ENCODE data around the gene PRAMEF12. TPM values are rescaled to one million over a fixed set of nuclear protein-coding genes. Genes with fewer than 3 reads are reported as not detected.
A peak's percentile ranks its signal among the peaks of the same experiment; 100 is the strongest.
"Not testable (repeated sequence)": the region's sequence is repeated elsewhere in the genome, so short reads cannot be mapped to it uniquely, and the experiment has no call there.

Gene PRAMEF12
- total RNA-seq, 1 donor from 2014 or later: not detected

DNA sequence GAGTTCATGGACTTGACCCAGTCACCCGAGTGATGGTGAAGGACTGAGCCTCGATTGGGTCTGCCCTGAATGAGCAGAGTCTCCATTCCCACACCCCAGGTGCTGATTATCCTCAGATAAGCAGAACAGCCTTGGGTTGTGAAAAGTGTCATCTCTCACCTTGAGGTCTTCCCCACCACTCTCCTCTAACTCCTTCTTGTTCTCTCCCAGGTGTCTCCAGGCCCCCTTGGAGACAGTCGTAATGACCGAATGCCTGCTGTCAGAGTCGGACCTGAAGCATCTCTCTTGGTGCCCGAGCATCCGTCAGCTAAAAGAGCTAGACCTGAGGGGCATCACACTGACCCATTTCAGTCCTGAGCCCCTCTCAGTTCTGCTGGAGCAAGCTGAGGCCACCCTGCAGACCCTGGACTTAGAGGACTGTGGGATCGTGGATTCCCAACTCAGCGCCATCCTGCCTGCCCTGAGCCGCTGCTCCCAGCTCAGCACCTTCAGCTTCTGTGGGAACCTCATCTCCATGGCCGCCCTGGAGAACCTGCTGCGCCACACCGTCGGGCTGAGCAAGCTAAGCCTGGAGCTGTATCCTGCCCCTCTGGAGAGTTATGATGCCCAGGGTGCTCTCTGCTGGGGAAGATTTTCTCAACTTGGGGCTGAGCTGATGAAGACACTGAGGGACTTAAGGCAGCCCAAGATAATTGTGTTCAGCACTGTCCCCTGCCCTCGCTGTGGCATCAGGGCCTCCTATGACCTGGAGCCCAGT is 3.4 kb downstream of the PRAMEF12 start:
- no peak for DNase-seq (ENCODE audit: low spot score in 2 of 2, unreplicated experiment in 2 of 2)
- Mint-ChIP-seq H3K4me1 (no peaks in the 10 kb centered on the region), H3K9me3 (peaks cover 14% of the 10 kb centered on the region), H3K27ac (no peak overlapping the region), H3K4me3 (no peak overlapping the region), H3K36me3 (no peaks in the 10 kb centered on the region), H3K27me3 (ENCODE audit: low read depth) (no peaks in the 10 kb centered on the region)
- no peak for TF ChIP-seq CTCF (IDR thresholded peaks at IDR 0.05; ENCODE audit: unreplicated experiment)

- no peaks in the 10 kb centered on the region for H3K36me3 Mint-ChIP-seq
- no peaks in the 10 kb centered on the region for H3K27me3 Mint-ChIP-seq (ENCODE audit: low read depth)
- no peak for DNase-seq (ENCODE audit: low spot score in 2 of 2, unreplicated experiment in 2 of 2)
- no peak for TF ChIP-seq CTCF (IDR thresholded peaks at IDR 0.05; ENCODE audit: unreplicated experiment)
- H3K4me1 Mint-ChIP-seq: no peaks in the 10 kb centered on the region
- no peak overlapping the region for H3K4me3 Mint-ChIP-seq
- H3K27ac Mint-ChIP-seq: no peak overlapping the region
- H3K9me3 Mint-ChIP-seq: peaks cover 12% of the 10 kb centered on the region
Measured at GRCh38 chr1:12778061-12778460, 4.5 kb downstream of the PRAMEF12 start.

DNA sequence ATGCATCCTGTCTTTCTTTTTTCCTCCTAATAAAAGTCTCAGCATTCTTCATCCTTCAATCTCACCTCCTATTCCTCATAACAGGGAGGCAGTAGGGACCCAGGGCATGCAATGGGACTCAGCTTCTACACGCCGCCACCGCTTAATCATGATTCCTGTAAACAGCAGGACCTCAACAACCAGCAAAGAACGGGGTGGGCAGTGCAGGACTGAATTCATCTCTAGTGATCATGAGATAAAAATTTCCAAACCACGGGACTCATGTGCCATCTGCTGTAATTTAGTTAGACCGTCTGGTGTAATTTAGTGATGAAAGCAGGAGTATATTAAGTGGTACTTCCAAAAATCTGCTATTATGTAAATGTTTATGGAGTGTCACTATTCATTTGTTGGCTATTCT is 5.4 kb downstream of the PRAMEF12 start:
- Mint-ChIP-seq H3K27me3 (ENCODE audit: low read depth) (no peaks in the 10 kb centered on the region), H3K4me1 (no peaks in the 10 kb centered on the region), H3K27ac (no peak overlapping the region), H3K9me3 (peaks cover 7% of the 10 kb centered on the region), H3K4me3 (no peak overlapping the region), H3K36me3 (no peaks in the 10 kb centered on the region)
- no peak for TF ChIP-seq CTCF (IDR thresholded peaks at IDR 0.05; ENCODE audit: unreplicated experiment)
- DNase-seq (ENCODE audit: low spot score in 2 of 2, unreplicated experiment in 2 of 2): no peak

- H3K4me1 Mint-ChIP-seq; H3K27ac Mint-ChIP-seq; H3K36me3 Mint-ChIP-seq; DNase-seq (ENCODE audit: low spot score in 2 of 2, unreplicated experiment in 2 of 2); H3K27me3 Mint-ChIP-seq (ENCODE audit: low read depth); H3K4me3 Mint-ChIP-seq: not testable (repeated sequence)
- H3K9me3 Mint-ChIP-seq: peaks cover 16% of the 10 kb centered on the region
Measured at GRCh38 chr1:12781488-12781887, 8.0 kb downstream of the PRAMEF12 start.

- peaks cover 16% of the 10 kb centered on the region for H3K9me3 Mint-ChIP-seq
- not testable (repeated sequence) for H3K4me3 Mint-ChIP-seq; H3K27me3 Mint-ChIP-seq (ENCODE audit: low read depth); DNase-seq (ENCODE audit: low spot score in 2 of 2, unreplicated experiment in 2 of 2); H3K27ac Mint-ChIP-seq; H3K4me1 Mint-ChIP-seq; H3K36me3 Mint-ChIP-seq
- TF ChIP-seq CTCF (IDR thresholded peaks at IDR 0.05; ENCODE audit: unreplicated experiment): peak; percentile 35
Measured at GRCh38 chr1:12783783-12784182, 10.2 kb downstream of the PRAMEF12 start.

- DNase-seq (ENCODE audit: low spot score in 2 of 2, unreplicated experiment in 2 of 2); H3K4me3 Mint-ChIP-seq; H3K27ac Mint-ChIP-seq; H3K36me3 Mint-ChIP-seq; H3K27me3 Mint-ChIP-seq (ENCODE audit: low read depth); H3K4me1 Mint-ChIP-seq: not testable (repeated sequence)
- peaks cover 16% of the 10 kb centered on the region for H3K9me3 Mint-ChIP-seq
Measured at GRCh38 chr1:12784729-12785128, 11.2 kb downstream of the PRAMEF12 start.

GRCh38 chr1:12791097-12791496 is 17.6 kb downstream of the PRAMEF12 start, which contains the start of gene PRAMEF1:
Gene PRAMEF1, plus strand, starts transcription at chr1:12791397. Its CDS starts 1,831 bp downstream, at chr1:12793228.
- H3K4me3 Mint-ChIP-seq: not testable (repeated sequence)

More at GRCh38 chr1:12791097-12791496, 17.6 kb downstream of the PRAMEF12 start, which contains the start of gene PRAMEF1:
- H3K27me3 Mint-ChIP-seq (ENCODE audit: low read depth); DNase-seq (ENCODE audit: low spot score in 2 of 2, unreplicated experiment in 2 of 2); H3K4me1 Mint-ChIP-seq; H3K36me3 Mint-ChIP-seq; H3K27ac Mint-ChIP-seq; H3K9me3 Mint-ChIP-seq: not testable (repeated sequence)

Data from mesothelial cell of epicardium (in vitro differentiated cells).